GM06990 (cell line): Measurements from ENCODE around the gene DNAH8.
A peak's percentile ranks its signal among the peaks of the same experiment; 100 is the strongest.
"Not testable (repeated sequence)": the region's sequence is repeated elsewhere in the genome, so short reads cannot be mapped to it uniquely, and the experiment has no call there.

Experiments
- DNase-seq: peaks from one replicate; pipeline ENCODE4 v3.0.0-alpha.2; 2011; ENCODE audit not compliant: insufficient read length; ENCODE audit errors: extremely low read depth
- H3K27me3 ChIP-seq: replicated peaks from 2 replicates; pipeline ENCODE4 v1.6.0; 2011; ENCODE audit warnings: low read length; ENCODE audit not compliant: control insufficient read depth, insufficient read depth
- H3K36me3 ChIP-seq: 2 replicates; pipeline ENCODE4 v1.5.1; 2011; ENCODE audit warnings: low read length; ENCODE audit not compliant: control insufficient read depth, insufficient read depth
- H3K4me3 ChIP-seq: replicated peaks from 2 replicates; pipeline ENCODE4 v1.5.1; 2011; ENCODE audit warnings: low read depth, mild to moderate bottlenecking, control low read depth, low read length
- TF ChIP-seq, protein P1 (sequence below): IDR thresholded peaks from 2 replicates; pipeline ENCODE4 v1.5.1; 2011; ENCODE audit warnings: low read length, control low read depth, mild to moderate bottlenecking, inconsistent platforms; ENCODE audit not compliant: insufficient read depth, poor library complexity, severe bottlenecking

DNAH8 gene

DNA sequence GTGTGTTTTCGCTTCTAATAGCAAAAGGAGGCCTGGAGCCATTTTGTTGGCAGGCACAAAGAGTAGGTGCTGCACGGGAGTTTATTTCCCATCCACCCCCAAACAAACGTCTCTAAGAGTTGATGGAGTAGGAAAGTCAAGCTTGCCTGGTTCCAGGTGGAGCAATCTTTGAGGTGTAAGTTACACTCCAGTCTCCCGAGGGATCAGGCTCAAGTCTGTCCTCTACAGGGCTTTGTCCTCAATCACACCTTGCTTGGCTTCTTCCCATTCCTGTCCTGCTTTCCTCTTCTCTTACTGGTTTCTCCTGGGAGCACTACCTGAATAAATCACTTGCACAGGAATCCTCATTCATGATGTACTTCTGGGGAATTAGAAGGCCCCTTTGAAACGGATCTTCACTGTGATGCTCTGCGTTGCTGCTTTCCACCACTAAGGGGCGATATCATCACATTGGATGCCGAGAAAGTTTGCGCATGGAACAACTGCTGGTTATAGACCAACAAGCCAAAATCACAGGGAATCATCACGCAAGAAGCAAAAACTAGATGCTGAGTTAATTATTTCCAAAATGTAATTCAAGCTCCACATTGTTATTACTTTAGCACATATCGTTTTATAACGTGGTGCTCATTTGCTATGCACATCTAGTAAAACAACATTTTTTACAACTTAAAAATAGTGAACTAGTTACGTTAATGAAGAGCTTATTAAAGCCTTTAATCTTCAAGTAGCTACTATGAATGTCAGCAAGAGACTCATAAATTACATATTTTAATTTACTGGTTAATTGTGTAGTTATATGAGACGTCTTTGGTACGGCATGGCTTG lies 156.8 kb downstream of the DNAH8 start:
- Histone ChIP-seq H3K27me3 (no peaks in the 10 kb centered on the region), H3K36me3 (no peaks in the 10 kb centered on the region), H3K4me3 (no peak overlapping the region)
- no peak for DNase-seq
- TF ChIP-seq, protein P1, sequence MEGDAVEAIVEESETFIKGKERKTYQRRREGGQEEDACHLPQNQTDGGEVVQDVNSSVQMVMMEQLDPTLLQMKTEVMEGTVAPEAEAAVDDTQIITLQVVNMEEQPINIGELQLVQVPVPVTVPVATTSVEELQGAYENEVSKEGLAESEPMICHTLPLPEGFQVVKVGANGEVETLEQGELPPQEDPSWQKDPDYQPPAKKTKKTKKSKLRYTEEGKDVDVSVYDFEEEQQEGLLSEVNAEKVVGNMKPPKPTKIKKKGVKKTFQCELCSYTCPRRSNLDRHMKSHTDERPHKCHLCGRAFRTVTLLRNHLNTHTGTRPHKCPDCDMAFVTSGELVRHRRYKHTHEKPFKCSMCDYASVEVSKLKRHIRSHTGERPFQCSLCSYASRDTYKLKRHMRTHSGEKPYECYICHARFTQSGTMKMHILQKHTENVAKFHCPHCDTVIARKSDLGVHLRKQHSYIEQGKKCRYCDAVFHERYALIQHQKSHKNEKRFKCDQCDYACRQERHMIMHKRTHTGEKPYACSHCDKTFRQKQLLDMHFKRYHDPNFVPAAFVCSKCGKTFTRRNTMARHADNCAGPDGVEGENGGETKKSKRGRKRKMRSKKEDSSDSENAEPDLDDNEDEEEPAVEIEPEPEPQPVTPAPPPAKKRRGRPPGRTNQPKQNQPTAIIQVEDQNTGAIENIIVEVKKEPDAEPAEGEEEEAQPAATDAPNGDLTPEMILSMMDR: peak; percentile 92

DNA sequence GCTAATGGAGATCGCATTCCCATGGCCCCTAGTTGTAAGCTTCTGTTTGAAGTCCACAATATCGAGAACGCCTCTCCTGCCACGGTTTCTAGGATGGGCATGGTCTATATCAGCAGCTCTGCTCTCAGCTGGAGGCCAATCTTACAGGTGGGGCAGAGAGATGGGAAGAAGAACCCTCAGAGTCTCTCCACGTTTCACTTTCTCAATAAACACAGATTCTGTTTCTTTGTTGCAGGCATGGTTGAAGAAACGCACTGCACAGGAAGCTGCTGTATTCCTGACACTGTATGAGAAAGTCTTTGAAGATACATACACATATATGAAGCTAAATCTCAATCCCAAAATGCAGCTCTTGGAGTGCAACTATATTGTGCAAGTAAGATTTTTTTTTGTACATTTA lies 157.9 kb downstream of the DNAH8 start:
- no peak for DNase-seq
- TF ChIP-seq, protein P1: no peak
- no peaks in the 10 kb centered on the region for H3K27me3 ChIP-seq

DNA sequence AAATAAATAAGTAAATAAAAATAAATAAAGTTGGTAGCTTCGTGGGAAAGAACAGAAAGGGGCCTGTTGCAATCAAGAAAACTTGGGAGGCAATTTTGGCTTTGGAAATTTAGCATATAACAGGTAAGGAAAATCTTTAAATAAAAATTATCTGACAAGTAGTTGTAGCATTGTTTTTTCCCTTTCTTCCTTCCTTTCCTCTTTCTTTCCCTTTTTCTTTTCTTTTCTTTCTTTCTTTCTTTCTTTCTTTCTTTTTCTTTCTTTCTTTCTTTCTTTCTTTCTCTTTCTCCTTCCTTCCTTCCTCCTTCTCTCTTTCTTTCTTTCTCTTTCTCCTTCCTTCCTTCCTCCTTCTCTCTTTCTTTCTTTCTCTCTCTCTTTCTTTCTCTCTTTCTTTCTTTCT lies 158.7 kb downstream of the DNAH8 start:
- not testable (repeated sequence) for DNase-seq, H3K4me3 ChIP-seq, H3K36me3 ChIP-seq, H3K27me3 ChIP-seq

More for the DNA sequence above, 157.9 kb downstream of the DNAH8 start:
- Histone ChIP-seq H3K36me3 (no peaks in the 10 kb centered on the region), H3K4me3 (no peak overlapping the region)

DNA sequence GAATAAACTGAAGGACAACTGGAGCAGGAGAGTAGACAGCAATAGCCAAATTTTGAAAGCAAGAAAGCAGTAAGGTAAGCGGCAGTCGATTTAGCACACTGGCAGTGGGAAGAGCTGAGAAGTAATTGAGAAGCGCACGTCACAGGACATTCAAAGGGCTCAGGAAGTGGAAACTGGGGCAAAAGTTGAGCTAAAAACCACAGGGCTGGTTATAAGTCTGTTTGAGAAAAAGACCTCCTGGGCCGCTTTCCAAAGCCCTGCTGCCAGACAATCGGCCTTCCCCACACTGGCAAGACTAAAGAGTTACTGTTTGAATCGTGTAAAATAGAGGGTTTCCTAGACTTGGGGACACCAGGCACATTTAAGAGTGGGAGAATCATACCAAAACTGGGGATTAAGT lies 161.4 kb downstream of the DNAH8 start:
- TF ChIP-seq, protein P1: no peak
- Histone ChIP-seq H3K27me3 (no peaks in the 10 kb centered on the region), H3K36me3 (no peaks in the 10 kb centered on the region), H3K4me3 (no peak overlapping the region)
- DNase-seq: no peak

DNA sequence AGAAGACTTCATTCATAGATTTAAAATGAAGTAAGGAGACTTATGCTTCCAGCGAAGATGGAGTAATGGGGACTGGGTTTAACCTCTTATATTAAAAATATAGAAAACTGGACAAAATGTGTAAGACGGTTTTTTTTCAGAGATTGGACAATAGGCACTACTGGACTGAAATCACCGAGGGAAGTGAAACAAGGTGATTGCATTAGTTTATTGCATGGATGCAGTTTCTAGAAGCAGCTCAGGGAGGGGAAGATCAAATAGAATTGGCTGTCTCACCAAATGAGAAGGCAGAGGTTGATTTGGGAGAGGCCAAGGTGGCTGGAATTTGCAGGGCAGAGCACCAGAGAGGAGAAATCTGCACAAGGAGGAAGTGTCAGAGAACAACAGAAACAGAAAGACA lies 162.6 kb downstream of the DNAH8 start:
- Histone ChIP-seq H3K4me3 (no peak overlapping the region), H3K36me3 (no peaks in the 10 kb centered on the region), H3K27me3 (no peaks in the 10 kb centered on the region)
- TF ChIP-seq, protein P1: no peak
- DNase-seq: no peak

DNA sequence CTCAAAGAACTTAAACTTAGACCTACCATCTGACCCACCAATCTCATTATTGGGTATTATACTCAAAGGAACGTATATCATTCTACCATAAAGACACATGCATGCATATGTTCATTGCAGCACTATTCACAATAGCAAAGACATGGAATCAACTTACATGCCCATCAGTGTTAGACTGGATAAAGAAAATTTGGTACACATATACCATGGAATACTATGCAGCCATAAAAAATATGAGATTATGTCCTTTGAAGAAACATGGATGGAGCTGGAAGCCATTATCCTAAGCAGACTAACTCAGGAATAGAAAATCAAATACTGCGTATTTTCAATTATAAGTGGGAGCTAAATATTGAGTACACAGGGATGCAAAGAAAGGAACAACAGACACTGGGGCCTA lies 167.0 kb downstream of the DNAH8 start:
- TF ChIP-seq, protein P1: no peak
- DNase-seq: no peak
- H3K4me3 ChIP-seq: no peak overlapping the region
- no peaks in the 10 kb centered on the region for H3K27me3 ChIP-seq
- no peaks in the 10 kb centered on the region for H3K36me3 ChIP-seq
